PC-9 (cell line): ENCODE measurements around the gene MORF4L2. TPM values are rescaled to one million over a fixed set of nuclear protein-coding genes. Genes with fewer than 3 reads are reported as not detected.

Experiments
- BruUV-seq: library from RNA; stranded (reverse); fragments of 400-500 nt; replicated peaks from 2 replicates; lab custom pipeline; 2021; lab: Mats Ljungman, UMichigan
- CTCF ChIA-PET: fragments of 300-600 bp; sonication (Branson Sonifier 250); formaldehyde crosslinking; loops from one replicate; lab custom pipeline; 2022; ENCODE audit warnings: antibody characterized with exemption; lab: Charles Lee
- POLR2A ChIA-PET: fragments of 300-600 bp; sonication (Branson Sonifier 250); formaldehyde crosslinking; loops from one replicate; lab custom pipeline; 2022; ENCODE audit warnings: antibody characterized with exemption; ENCODE audit not compliant: unreplicated experiment; lab: Charles Lee
- DNase-seq, 2 experiments: peaks; one replicate each; pipeline versions ENCODE4 v3.0.0 to v3.0.0-alpha.2; 2015 to 2022; ENCODE audit warnings: mixed read lengths in 1 of 2
- H2AFZ ChIP-seq: fragments of 200-600 bp; sonication (generic); 2 replicates; pipeline ENCODE4 v1.8.1; 2017; ENCODE audit warnings: antibody characterized with exemption
- H3F3A ChIP-seq: fragments of 200-600 bp; sonication (generic); 2 replicates; pipeline ENCODE4 v1.8.1; 2017; ENCODE audit warnings: antibody characterized with exemption, mild to moderate bottlenecking, low read depth; ENCODE audit not compliant: insufficient read depth
- H3K27ac ChIP-seq: fragments of 200-600 bp; sonication (generic); 2 replicates; pipeline ENCODE4 v1.6.1; 2016; ENCODE audit warnings: mixed run types
- H3K27me3 ChIP-seq: fragments of 200-600 bp; sonication (generic); 2 replicates; pipeline ENCODE4 v1.6.1; 2016; ENCODE audit warnings: low read depth, mixed run types; ENCODE audit not compliant: insufficient read depth
- H3K36me3 ChIP-seq: fragments of 200-600 bp; sonication (generic); 2 replicates; pipeline ENCODE4 v1.6.1; 2016; ENCODE audit warnings: low read depth, mixed run types
- H3K4me1 ChIP-seq: fragments of 200-600 bp; sonication (generic); replicated peaks from 2 replicates; pipeline ENCODE4 v1.6.1; 2016; ENCODE audit warnings: mixed run types; ENCODE audit not compliant: insufficient read depth
- H3K4me2 ChIP-seq: fragments of 200-600 bp; sonication (generic); 2 replicates; pipeline ENCODE4 v1.6.1; 2017; ENCODE audit warnings: mixed run types
- H3K4me3 ChIP-seq: fragments of 200-600 bp; sonication (generic); 2 replicates; pipeline ENCODE4 v1.6.1; 2016; ENCODE audit warnings: mixed run types
- H3K79me2 ChIP-seq: fragments of 200-600 bp; sonication (generic); 2 replicates; pipeline ENCODE4 v1.6.1; 2017; ENCODE audit warnings: low read depth, mixed run types
- H3K9me2 ChIP-seq: fragments of 200-600 bp; sonication (generic); 2 replicates; pipeline ENCODE4 v1.8.1; 2017; ENCODE audit warnings: mild to moderate bottlenecking; ENCODE audit not compliant: insufficient read depth
- H3K9me3 ChIP-seq: fragments of 200-600 bp; sonication (generic); 2 replicates; pipeline ENCODE4 v1.8.1; 2016; ENCODE audit warnings: low read depth; ENCODE audit not compliant: insufficient read depth
- H4K20me1 ChIP-seq: fragments of 200-600 bp; sonication (generic); 2 replicates; pipeline ENCODE4 v1.8.1; 2017; ENCODE audit not compliant: insufficient read depth
- EZH2 ChIP-seq: fragments of 200-600 bp; sonication (generic); IDR thresholded peaks from 2 replicates; pipeline ENCODE4 v1.8.0; 2017; ENCODE audit warnings: antibody characterized with exemption, low read depth
- intact Hi-C: fragments of 100-400 bp; cut with micrococcal nuclease; formaldehyde crosslinking; loops from one replicate; pipeline ENCODE4 v1.10.0; 2022; ENCODE audit not compliant: unreplicated experiment
- total RNA-seq: library from RNA; stranded (reverse); gene quantifications from 2 replicates; pipeline ENCODE4 v1.2.3, GENCODE V29; 2021
- TF ChIP-seq, protein P1 (sequence below): fragments of 200-600 bp; sonication (generic); conservative IDR thresholded peaks from 2 replicates; pipeline ENCODE4 v1.6.1; 2017; ENCODE audit warnings: mixed run types, antibody characterized with exemption, mild to moderate bottlenecking, moderate library complexity

MORF4L2 gene
- total RNA-seq, 1 experiment from 2014 or later = 385 TPM

DNA sequence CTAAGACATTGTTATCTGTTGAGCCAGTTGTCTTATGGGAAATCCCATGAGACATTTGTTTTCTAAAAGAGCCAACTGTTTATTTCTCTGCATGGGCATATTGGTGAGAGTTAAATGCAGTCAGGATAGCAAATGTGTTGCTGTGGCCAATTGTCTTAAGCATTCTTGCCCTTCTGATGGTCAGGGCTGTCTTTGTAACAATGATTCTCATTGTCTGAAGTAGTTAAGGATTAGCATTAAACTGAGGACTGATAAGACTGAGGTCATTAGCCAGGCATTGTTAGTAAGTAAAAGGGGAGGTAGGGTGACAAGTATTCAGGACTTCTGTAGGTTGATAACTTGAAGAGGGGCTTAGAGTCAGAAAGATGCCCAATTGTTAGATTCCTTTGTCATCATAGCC, 11.2 kb upstream of the MORF4L2 start:
- TF ChIP-seq EZH2 = no peak
- TF ChIP-seq, protein P1, sequence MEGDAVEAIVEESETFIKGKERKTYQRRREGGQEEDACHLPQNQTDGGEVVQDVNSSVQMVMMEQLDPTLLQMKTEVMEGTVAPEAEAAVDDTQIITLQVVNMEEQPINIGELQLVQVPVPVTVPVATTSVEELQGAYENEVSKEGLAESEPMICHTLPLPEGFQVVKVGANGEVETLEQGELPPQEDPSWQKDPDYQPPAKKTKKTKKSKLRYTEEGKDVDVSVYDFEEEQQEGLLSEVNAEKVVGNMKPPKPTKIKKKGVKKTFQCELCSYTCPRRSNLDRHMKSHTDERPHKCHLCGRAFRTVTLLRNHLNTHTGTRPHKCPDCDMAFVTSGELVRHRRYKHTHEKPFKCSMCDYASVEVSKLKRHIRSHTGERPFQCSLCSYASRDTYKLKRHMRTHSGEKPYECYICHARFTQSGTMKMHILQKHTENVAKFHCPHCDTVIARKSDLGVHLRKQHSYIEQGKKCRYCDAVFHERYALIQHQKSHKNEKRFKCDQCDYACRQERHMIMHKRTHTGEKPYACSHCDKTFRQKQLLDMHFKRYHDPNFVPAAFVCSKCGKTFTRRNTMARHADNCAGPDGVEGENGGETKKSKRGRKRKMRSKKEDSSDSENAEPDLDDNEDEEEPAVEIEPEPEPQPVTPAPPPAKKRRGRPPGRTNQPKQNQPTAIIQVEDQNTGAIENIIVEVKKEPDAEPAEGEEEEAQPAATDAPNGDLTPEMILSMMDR = no peak
- DNase-seq = no peak
- POLR2A ChIA-PET = no interaction called here
- Histone ChIP-seq H3K36me3 (no peaks in the 10 kb centered on the region), H3F3A (no peaks in the 10 kb centered on the region), H3K27me3 (no peaks in the 10 kb centered on the region), H4K20me1 (no peaks in the 10 kb centered on the region), H3K27ac (no peak overlapping the region), H3K4me3 (no peak overlapping the region), H3K9me2 (no peaks in the 10 kb centered on the region), H3K4me1 (peaks cover 11% of the 10 kb centered on the region; the same call in 1 of the 2 replicates), H2AFZ (no peak overlapping the region), H3K79me2 (no peaks in the 10 kb centered on the region), H3K9me3 (no peaks in the 10 kb centered on the region), H3K4me2 (no peak overlapping the region)
- CTCF ChIA-PET = no interaction called here
- BruUV-seq = no TSS peak
- intact Hi-C loops = no loop called here

DNA sequence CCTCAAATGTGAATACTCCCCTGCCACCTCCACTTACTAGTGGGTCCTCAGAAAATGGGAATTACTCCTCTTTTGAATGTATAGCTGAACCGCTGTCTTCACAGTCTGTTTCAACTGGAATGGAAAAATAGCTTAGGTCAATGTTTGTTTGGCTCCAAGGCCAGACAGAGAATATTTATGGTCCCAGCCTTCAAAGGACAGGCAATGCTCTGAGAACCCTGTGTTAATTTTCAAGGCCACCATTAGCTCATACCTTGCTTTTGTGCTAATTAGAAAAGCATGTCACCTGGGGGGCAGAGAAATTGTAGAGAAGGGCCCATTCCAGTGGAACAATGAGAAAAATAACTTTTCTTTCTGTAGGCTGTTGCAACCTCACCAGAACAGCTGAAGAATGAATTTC, 4.6 kb upstream of the MORF4L2 start:
- H3K4me3 ChIP-seq = no peak overlapping the region
- no peaks in the 10 kb centered on the region for H3K9me3 ChIP-seq
- no peaks in the 10 kb centered on the region for H3K9me2 ChIP-seq
- intact Hi-C loops = no loop called here
- no peak for TF ChIP-seq EZH2
- TF ChIP-seq, protein P1 = no peak
- POLR2A ChIA-PET = interaction anchor here (0.7 kb wide), 1 partner anchor 13 kb away, joined by 5 read pairs; no protein-coding TSS in a partner anchor
- no peaks in the 10 kb centered on the region for H3K27me3 ChIP-seq
- H3K79me2 ChIP-seq = peaks cover 11% of the 10 kb centered on the region
- CTCF ChIA-PET = no interaction called here
- H3K4me2 ChIP-seq = no peak overlapping the region
- H3K27ac ChIP-seq = no peak overlapping the region
- peaks cover 8% of the 10 kb centered on the region; the same call in 1 of the 2 replicates for H3K4me1 ChIP-seq
- no peak for DNase-seq
- BruUV-seq = no TSS peak
- H3F3A ChIP-seq = peaks cover 14% of the 10 kb centered on the region; the same call in 1 of the 2 replicates
- H4K20me1 ChIP-seq = no peaks in the 10 kb centered on the region
- H3K36me3 ChIP-seq = no peaks in the 10 kb centered on the region
- no peak overlapping the region for H2AFZ ChIP-seq

DNA sequence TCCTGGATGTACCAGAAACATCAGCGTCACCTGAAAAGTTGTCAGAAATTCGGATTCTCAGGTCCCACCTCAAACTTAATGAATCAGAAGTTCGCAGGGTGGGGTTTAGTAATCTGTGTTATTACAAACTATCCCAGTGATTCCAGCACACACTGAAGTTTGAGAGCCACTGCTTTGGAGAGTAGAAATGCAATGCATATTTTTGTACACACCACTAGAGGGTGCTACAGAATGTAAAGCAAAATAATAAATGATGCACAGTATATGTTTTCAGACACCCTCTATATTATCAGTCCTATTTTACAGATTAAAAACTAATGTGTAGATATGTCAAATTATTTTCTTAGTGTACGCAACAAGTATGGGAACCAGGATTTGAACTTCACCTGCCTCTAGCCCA, 2.4 kb upstream of the MORF4L2 start:
- TF ChIP-seq, protein P1 = peak; percentile 71
- no peak for TF ChIP-seq EZH2
- no peaks in the 10 kb centered on the region for H3K27me3 ChIP-seq
- H3K27ac ChIP-seq = no peak overlapping the region
- H3K79me2 ChIP-seq = peaks cover 32% of the 10 kb centered on the region
- H3K9me3 ChIP-seq = no peaks in the 10 kb centered on the region
- no peaks in the 10 kb centered on the region for H3K9me2 ChIP-seq
- H3K4me2 ChIP-seq = peak overlapping the region; percentile 77; the same call in 1 of the 2 replicates
- no peak overlapping the region for H3K4me3 ChIP-seq
- peaks cover 19% of the 10 kb centered on the region for H3K36me3 ChIP-seq
- peaks cover 13% of the 10 kb centered on the region; the same call in 1 of the 2 replicates for H4K20me1 ChIP-seq
- peak in 1 of 2 experiments; percentile 46 for DNase-seq
- intact Hi-C loops = loop anchor here (1.0 to 5.0 kb wide), 3 partner anchors 86 to 137 kb away; no protein-coding TSS in a partner anchor
- peaks cover 32% of the 10 kb centered on the region for H3F3A ChIP-seq
- peaks cover 21% of the 10 kb centered on the region for H3K4me1 ChIP-seq
- no peak overlapping the region for H2AFZ ChIP-seq
- ChIA-PET POLR2A (no interaction called here), CTCF (interaction anchor here (0.8 kb wide), 1 partner anchor 49 kb away, joined by 4 read pairs; no protein-coding TSS in a partner anchor)
- no TSS peak for BruUV-seq
